GM12878 (cell line): ENCODE results near the gene KIFBP. TPM values are rescaled to one million over a fixed set of nuclear protein-coding genes. Genes with fewer than 3 reads are reported as not detected.

Source experiments
- CHD1 ChIP-seq: IDR thresholded peaks from 2 replicates; pipeline ENCODE4 v1.6.1; 2012; ENCODE audit warnings: low read depth, low read length, improper control_type of control experiment
- FOXM1 ChIP-seq: IDR thresholded peaks from 2 replicates; pipeline ENCODE4 v1.6.1; 2012; ENCODE audit warnings: low read depth, mild to moderate bottlenecking, inconsistent platforms, low read length, moderate library complexity
- RELA ChIP-seq: fragments of 450-650 bp; IDR thresholded peaks from 2 replicates; pipeline ENCODE4 v1.8.0; 2014; ENCODE audit warnings: borderline replicate concordance; ENCODE audit not compliant: partially characterized antibody
- TBL1XR1 ChIP-seq: IDR thresholded peaks from 2 replicates; pipeline ENCODE4 v1.6.1; 2012; ENCODE audit warnings: low read depth, low read length, improper control_type of control experiment
- polyA plus RNA-seq, 11 experiments: library from polyadenylated mRNA; depleted of rRNA in 4 of 11; unstranded in 6 of 11; stranded (reverse) in 5 of 11; fragments of >200 nt; fragmentation: Nextera tagmentation in 4 of 11; fragmentation: Illumina TruSeq in 1 of 11; extraction: Ambion mirVana in 4 of 11; extraction: Trizol in 1 of 11; gene quantifications; 1 replicate in 1 of 11; 2 replicates in 10 of 11; pipeline versions ENCODE4 v1.2.1 to v1.2.3, GENCODE V29; 2011 to 2016; ENCODE audit warnings: inconsistent platforms in 2 of 11, missing spikeins in 2 of 11, low read depth in 1 of 11
- total RNA-seq, 4 experiments: library from RNA; depleted of rRNA in 3 of 4; stranded (reverse); fragments of >200 nt in 3 of 4; fragmentation: Illumina TruSeq in 1 of 4; extraction: Trizol in 1 of 4; gene quantifications; 2 replicates each; pipeline versions ENCODE4 v1.2.1 to v1.2.3, GENCODE V29; 2013 to 2021
- TF ChIP-seq, protein P1 (sequence below): fragments of 450-650 bp; IDR thresholded peaks from 2 replicates; pipeline ENCODE4 v1.6.1; 2016; ENCODE audit warnings: mild to moderate bottlenecking, moderate library complexity, borderline replicate concordance

Gene KIFBP
- total and polyA plus RNA-seq, 10 of the 15 experiments (the other 5 are each of a cell fraction or from before 2014, with no cell fraction given) = 8.6 to 29.5 (median 18.7) TPM

GRCh38 chr10:69045441-69046300 is 57.1 kb downstream of the KIFBP start (continued):
- TF ChIP-seq, protein P1, sequence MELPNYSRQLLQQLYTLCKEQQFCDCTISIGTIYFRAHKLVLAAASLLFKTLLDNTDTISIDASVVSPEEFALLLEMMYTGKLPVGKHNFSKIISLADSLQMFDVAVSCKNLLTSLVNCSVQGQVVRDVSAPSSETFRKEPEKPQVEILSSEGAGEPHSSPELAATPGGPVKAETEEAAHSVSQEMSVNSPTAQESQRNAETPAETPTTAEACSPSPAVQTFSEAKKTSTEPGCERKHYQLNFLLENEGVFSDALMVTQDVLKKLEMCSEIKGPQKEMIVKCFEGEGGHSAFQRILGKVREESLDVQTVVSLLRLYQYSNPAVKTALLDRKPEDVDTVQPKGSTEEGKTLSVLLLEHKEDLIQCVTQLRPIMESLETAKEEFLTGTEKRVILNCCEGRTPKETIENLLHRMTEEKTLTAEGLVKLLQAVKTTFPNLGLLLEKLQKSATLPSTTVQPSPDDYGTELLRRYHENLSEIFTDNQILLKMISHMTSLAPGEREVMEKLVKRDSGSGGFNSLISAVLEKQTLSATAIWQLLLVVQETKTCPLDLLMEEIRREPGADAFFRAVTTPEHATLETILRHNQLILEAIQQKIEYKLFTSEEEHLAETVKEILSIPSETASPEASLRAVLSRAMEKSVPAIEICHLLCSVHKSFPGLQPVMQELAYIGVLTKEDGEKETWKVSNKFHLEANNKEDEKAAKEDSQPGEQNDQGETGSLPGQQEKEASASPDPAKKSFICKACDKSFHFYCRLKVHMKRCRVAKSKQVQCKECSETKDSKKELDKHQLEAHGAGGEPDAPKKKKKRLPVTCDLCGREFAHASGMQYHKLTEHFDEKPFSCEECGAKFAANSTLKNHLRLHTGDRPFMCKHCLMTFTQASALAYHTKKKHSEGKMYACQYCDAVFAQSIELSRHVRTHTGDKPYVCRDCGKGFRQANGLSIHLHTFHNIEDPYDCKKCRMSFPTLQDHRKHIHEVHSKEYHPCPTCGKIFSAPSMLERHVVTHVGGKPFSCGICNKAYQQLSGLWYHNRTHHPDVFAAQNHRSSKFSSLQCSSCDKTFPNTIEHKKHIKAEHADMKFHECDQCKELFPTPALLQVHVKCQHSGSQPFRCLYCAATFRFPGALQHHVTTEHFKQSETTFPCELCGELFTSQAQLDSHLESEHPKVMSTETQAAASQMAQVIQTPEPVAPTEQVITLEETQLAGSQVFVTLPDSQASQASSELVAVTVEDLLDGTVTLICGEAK = no peak
- TF ChIP-seq CHD1 = no peak
- 0 out of 2 replicates have a peak, but pooled peaks have one; percentile 64 for TF ChIP-seq TBL1XR1
- no peak for TF ChIP-seq RELA
- peak; percentile 64; the same call in 1 of the 2 replicates for TF ChIP-seq FOXM1
- TF ChIP-seq, all 136 proteins: peak for 46
